Epithelial cell of esophagus (primary cell): Measurements from ENCODE around the gene KLHL30.

ENCODE experiments used
- DNase-seq: peaks from one replicate; pipeline ENCODE4 v3.0.0; 2010; ENCODE audit warnings: low read depth
- H3K4me3 ChIP-seq: 2 replicates; pipeline ENCODE4 v1.5.1; 2011; ENCODE audit warnings: mild to moderate bottlenecking, low read length, control low read depth
- CTCF ChIP-seq: IDR thresholded peaks from 2 replicates; pipeline ENCODE4 v1.5.1; 2011; ENCODE audit warnings: low read depth, mild to moderate bottlenecking, low read length, control low read depth, inconsistent platforms; ENCODE audit not compliant: insufficient read depth; ENCODE audit errors: missing control alignments

The KLHL30 gene

GRCh38 chr2:238123218-238123971 lies 15.1 kb upstream of the KLHL30 start:
- H3K4me3 ChIP-seq = no peak overlapping the region
- TF ChIP-seq CTCF = no peak
- no peak for DNase-seq

GRCh38 chr2:238123991-238124470 lies 14.4 kb upstream of the KLHL30 start:
- no peak for TF ChIP-seq CTCF
- H3K4me3 ChIP-seq = no peak overlapping the region
- no peak for DNase-seq

GRCh38 chr2:238124488-238125126 lies 13.9 kb upstream of the KLHL30 start:
- H3K4me3 ChIP-seq = no peak overlapping the region
- no peak for TF ChIP-seq CTCF
- no peak for DNase-seq

GRCh38 chr2:238125127-238125885 lies 13.2 kb upstream of the KLHL30 start:
- TF ChIP-seq CTCF = no peak
- no peak overlapping the region for H3K4me3 ChIP-seq
- DNase-seq = no peak

GRCh38 chr2:238126338-238126737 lies 12.1 kb upstream of the KLHL30 start:
- no peak overlapping the region for H3K4me3 ChIP-seq
- TF ChIP-seq CTCF = no peak
- DNase-seq = no peak

- no peak overlapping the region for H3K4me3 ChIP-seq
- TF ChIP-seq CTCF = no peak
Measured at GRCh38 chr2:238126775-238127164, 11.7 kb upstream of the KLHL30 start.

More at GRCh38 chr2:238126775-238127164, 11.7 kb upstream of the KLHL30 start:
- no peak for DNase-seq
